ACC112 (cell line): ENCODE results near the gene PRDM2.

Experiments used
- H2AFZ ChIP-seq: fragments of 200-600 bp; sonication (generic); one replicate; pipeline ENCODE4 v1.6.0; 2017; ENCODE audit warnings: antibody characterized with exemption, low read length; ENCODE audit not compliant: unreplicated experiment
- H3K27ac ChIP-seq: fragments of 200-600 bp; sonication (generic); 2 replicates; pipeline ENCODE4 v1.5.1; 2014; ENCODE audit warnings: low read depth, mild to moderate bottlenecking, antibody characterized with exemption, low read length, moderate library complexity
- H3K27me3 ChIP-seq: fragments of 200-600 bp; sonication (generic); 2 replicates; pipeline ENCODE4 v1.6.1; 2014; ENCODE audit warnings: mild to moderate bottlenecking, antibody characterized with exemption, low read length, moderate library complexity, mixed read lengths; ENCODE audit not compliant: insufficient read depth
- H3K36me3 ChIP-seq: fragments of 200-600 bp; sonication (generic); 2 replicates; pipeline ENCODE4 v1.6.1; 2016; ENCODE audit warnings: mild to moderate bottlenecking, antibody characterized with exemption, low read length, moderate library complexity, mixed read lengths; ENCODE audit not compliant: insufficient read depth
- H3K4me1 ChIP-seq: fragments of 200-600 bp; sonication (generic); one replicate; pipeline ENCODE4 v1.6.1; 2016; ENCODE audit warnings: low read length, mixed read lengths; ENCODE audit not compliant: insufficient read depth, unreplicated experiment, control insufficient read depth
- H3K4me3 ChIP-seq: fragments of 200-600 bp; sonication (generic); 2 replicates; pipeline ENCODE4 v1.5.1; 2014; ENCODE audit warnings: mild to moderate bottlenecking, low read depth, low read length
- H3K79me2 ChIP-seq: fragments of 200-600 bp; sonication (generic); one replicate; pipeline ENCODE4 v1.6.0; 2016; ENCODE audit warnings: low read length; ENCODE audit not compliant: control insufficient read depth, unreplicated experiment, insufficient read depth

Gene PRDM2

GRCh38 chr1:13753636-13754402 is 53.8 kb downstream of the PRDM2 start:
- no peak overlapping the region for H3K4me3 ChIP-seq
- peaks cover 32% of the 10 kb centered on the region for H3K4me1 ChIP-seq
- peaks cover 8% of the 10 kb centered on the region; the same call in 1 of the 2 replicates for H3K36me3 ChIP-seq
- H3K27me3 ChIP-seq: no peaks in the 10 kb centered on the region
- peaks cover 90% of the 10 kb centered on the region for H3K79me2 ChIP-seq
- no peak overlapping the region for H2AFZ ChIP-seq
- no peak overlapping the region for H3K27ac ChIP-seq

- H3K27ac ChIP-seq: no peak overlapping the region
- H2AFZ ChIP-seq: no peak overlapping the region
- H3K27me3 ChIP-seq: no peaks in the 10 kb centered on the region
- H3K36me3 ChIP-seq: peaks cover 8% of the 10 kb centered on the region; the same call in 1 of the 2 replicates
- H3K4me1 ChIP-seq: peaks cover 36% of the 10 kb centered on the region
- peaks cover 97% of the 10 kb centered on the region for H3K79me2 ChIP-seq
- H3K4me3 ChIP-seq: no peak overlapping the region
Observed at GRCh38 chr1:13754510-13755103, 54.6 kb downstream of the PRDM2 start.

- peaks cover 26% of the 10 kb centered on the region for H3K4me1 ChIP-seq
Observed at GRCh38 chr1:13756557-13757315, 56.7 kb downstream of the PRDM2 start.

GRCh38 chr1:13757693-13758092 is 57.7 kb downstream of the PRDM2 start:
- Histone ChIP-seq H3K27ac (no peak overlapping the region), H3K4me3 (peak overlapping the region; percentile 36; the same call in 1 of the 2 replicates), H3K79me2 (peaks cover 97% of the 10 kb centered on the region), H3K36me3 (peaks cover 8% of the 10 kb centered on the region; the same call in 1 of the 2 replicates), H3K4me1 (peaks cover 26% of the 10 kb centered on the region), H2AFZ (no peak overlapping the region), H3K27me3 (no peaks in the 10 kb centered on the region)

More at GRCh38 chr1:13756557-13757315, 56.7 kb downstream of the PRDM2 start:
- Histone ChIP-seq H3K79me2 (peaks cover 97% of the 10 kb centered on the region), H3K27me3 (no peaks in the 10 kb centered on the region), H3K36me3 (peaks cover 8% of the 10 kb centered on the region; the same call in 1 of the 2 replicates), H3K27ac (no peak overlapping the region), H3K4me3 (peak overlapping the region; percentile 36), H2AFZ (no peak overlapping the region)

GRCh38 chr1:13759072-13759471 is 59.1 kb downstream of the PRDM2 start:
- Histone ChIP-seq H3K4me3 (no peak overlapping the region), H3K27me3 (no peaks in the 10 kb centered on the region), H3K27ac (no peak overlapping the region), H2AFZ (no peak overlapping the region), H3K36me3 (no peaks in the 10 kb centered on the region), H3K4me1 (peaks cover 32% of the 10 kb centered on the region), H3K79me2 (peaks cover 97% of the 10 kb centered on the region)

- H2AFZ ChIP-seq: no peak overlapping the region
- H3K79me2 ChIP-seq: peaks cover 96% of the 10 kb centered on the region
- no peaks in the 10 kb centered on the region for H3K36me3 ChIP-seq
- no peak overlapping the region for H3K27ac ChIP-seq
- no peak overlapping the region for H3K4me3 ChIP-seq
- H3K27me3 ChIP-seq: no peaks in the 10 kb centered on the region
- H3K4me1 ChIP-seq: peaks cover 37% of the 10 kb centered on the region
Observed at GRCh38 chr1:13760340-13760739, 60.4 kb downstream of the PRDM2 start.

GRCh38 chr1:13760921-13761320 is 60.9 kb downstream of the PRDM2 start:
- Histone ChIP-seq H3K79me2 (peaks cover 93% of the 10 kb centered on the region), H2AFZ (no peak overlapping the region), H3K4me1 (peaks cover 40% of the 10 kb centered on the region), H3K27ac (no peak overlapping the region), H3K27me3 (no peaks in the 10 kb centered on the region), H3K4me3 (no peak overlapping the region), H3K36me3 (no peaks in the 10 kb centered on the region)

GRCh38 chr1:13761883-13762282 is 61.9 kb downstream of the PRDM2 start:
- Histone ChIP-seq H3K36me3 (no peaks in the 10 kb centered on the region), H3K27ac (no peak overlapping the region), H2AFZ (no peak overlapping the region), H3K27me3 (no peaks in the 10 kb centered on the region), H3K4me1 (peaks cover 41% of the 10 kb centered on the region), H3K4me3 (no peak overlapping the region), H3K79me2 (peaks cover 92% of the 10 kb centered on the region)

- no peak overlapping the region for H3K4me3 ChIP-seq
- peaks cover 88% of the 10 kb centered on the region for H3K79me2 ChIP-seq
- H3K4me1 ChIP-seq: peaks cover 43% of the 10 kb centered on the region
- H3K36me3 ChIP-seq: no peaks in the 10 kb centered on the region
- no peak overlapping the region for H3K27ac ChIP-seq
- no peak overlapping the region for H2AFZ ChIP-seq
- no peaks in the 10 kb centered on the region for H3K27me3 ChIP-seq
Observed at GRCh38 chr1:13762642-13763041, 62.7 kb downstream of the PRDM2 start.

- H3K36me3 ChIP-seq: no peaks in the 10 kb centered on the region
- H3K27ac ChIP-seq: no peak overlapping the region
- H3K4me1 ChIP-seq: peaks cover 41% of the 10 kb centered on the region
- H3K4me3 ChIP-seq: no peak overlapping the region
- H3K79me2 ChIP-seq: peaks cover 84% of the 10 kb centered on the region
- H2AFZ ChIP-seq: no peak overlapping the region
- H3K27me3 ChIP-seq: no peaks in the 10 kb centered on the region
Observed at GRCh38 chr1:13763222-13763621, 63.2 kb downstream of the PRDM2 start.
